HG03064 (cell line): ENCODE results near the gene RANGRF.
"Not testable (repeated sequence)": the region's sequence is repeated elsewhere in the genome, so short reads cannot be mapped to it uniquely, and the experiment has no call there.

Experiments used
- ATAC-seq: cut with Tn5 transposase; IDR thresholded peaks from one replicate; pipeline ENCODE4 v1.9.1; 2021; ENCODE audit warnings: low read depth; ENCODE audit not compliant: unreplicated experiment

The RANGRF gene, protein sequence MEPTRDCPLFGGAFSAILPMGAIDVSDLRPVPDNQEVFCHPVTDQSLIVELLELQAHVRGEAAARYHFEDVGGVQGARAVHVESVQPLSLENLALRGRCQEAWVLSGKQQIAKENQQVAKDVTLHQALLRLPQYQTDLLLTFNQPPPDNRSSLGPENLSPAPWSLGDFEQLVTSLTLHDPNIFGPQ

GRCh38 chr17:8288336-8289102, at the start of gene RANGRF:
RANGRF (plus strand) TSS chr17:8288670; CDS start chr17:8288789, 119 bp downstream.
- peak; percentile 75 for ATAC-seq

DNA sequence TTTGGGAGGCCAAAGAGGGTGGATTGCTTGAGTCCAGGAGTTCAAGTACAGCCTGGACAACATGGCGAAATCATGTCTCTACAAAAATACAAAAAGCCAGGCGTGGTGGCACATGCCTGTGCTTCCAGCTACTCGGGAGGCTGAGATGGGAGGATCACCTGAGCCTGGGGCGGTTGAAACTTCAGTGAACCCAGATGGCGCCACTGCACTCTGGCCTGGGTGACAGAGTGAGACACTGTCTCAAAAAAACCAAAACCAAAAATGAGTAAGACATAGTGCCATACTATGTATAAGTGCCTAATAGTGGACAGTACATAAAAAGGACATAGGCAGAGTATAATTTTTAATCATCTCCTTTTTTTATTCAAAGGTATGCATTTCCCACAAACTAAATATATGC, 44.6 kb upstream of the RANGRF start:
- no peak for ATAC-seq

GRCh38 chr17:8244768-8245167, 43.7 kb upstream of the RANGRF start:
- no peak for ATAC-seq

GRCh38 chr17:8248751-8249607, 39.5 kb upstream of the RANGRF start, which contains the start of gene PFAS:
PFAS (plus strand) TSS chr17:8249289; CDS start chr17:8253938, 4,649 bp downstream.
- ATAC-seq = no peak

DNA sequence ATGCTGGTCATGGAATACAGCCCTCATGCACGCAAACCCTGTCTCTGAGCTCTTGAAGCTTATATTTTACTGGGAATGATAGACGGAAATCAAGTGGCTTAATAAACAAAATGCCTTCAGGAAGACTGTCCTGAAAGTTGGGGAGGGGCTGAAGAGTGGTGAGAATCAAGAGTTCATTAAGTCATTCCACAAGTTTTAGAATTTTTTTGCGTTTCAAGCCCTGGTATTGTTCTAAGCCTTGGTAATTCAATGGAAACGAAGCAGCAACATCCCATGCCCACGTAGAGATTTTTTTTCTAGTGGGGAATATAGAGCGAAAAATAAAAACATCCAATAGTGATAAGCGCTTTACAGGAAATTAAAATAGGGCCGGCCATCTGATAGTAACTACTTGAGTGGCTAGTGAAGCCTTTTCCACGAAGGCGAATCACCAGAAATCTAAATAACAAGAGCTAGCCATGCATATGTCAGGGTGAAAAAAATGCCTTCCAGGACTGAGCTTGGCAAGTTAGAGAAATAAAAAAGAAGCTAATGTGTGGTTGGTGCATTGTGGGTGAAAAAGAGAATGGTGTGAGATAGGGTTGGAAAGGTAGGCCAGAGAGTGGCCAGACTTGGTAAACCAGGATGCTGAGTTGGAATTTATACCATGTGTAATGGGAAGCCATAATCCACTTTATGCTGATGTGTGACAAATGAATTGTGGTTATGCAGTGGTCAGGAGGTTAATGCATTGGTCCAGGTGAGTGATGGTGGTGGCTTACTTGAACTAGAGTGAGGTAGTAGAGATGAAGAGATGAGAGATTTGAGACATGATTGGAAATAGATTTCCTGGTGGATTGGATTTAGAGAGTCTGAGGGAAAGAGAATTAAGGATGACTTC, 38.6 kb upstream of the RANGRF start:
- ATAC-seq = no peak

- not testable (repeated sequence) for ATAC-seq
Observed at GRCh38 chr17:8251411-8251810, 37.1 kb upstream of the RANGRF start.

- ATAC-seq = no peak
Observed at GRCh38 chr17:8253801-8254200, 34.7 kb upstream of the RANGRF start.

DNA sequence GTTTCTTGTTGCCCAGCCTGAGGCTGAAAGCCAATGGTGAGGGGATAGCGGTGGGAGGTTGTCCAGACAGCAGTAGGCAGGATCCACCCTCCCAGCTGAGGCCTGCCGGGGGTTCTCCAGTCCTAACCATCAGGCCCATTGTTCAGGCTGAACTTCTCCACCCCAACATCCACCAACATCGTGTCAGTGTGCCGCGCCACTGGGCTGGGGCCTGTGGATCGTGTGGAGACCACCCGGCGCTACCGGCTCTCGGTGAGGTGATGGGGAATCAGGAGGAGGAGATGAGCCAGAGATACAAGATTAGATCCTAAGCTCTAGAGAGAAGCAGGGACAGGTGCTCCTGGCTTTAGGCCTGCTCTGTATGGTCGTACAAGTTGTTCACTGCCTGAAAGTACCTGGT, 33.6 kb upstream of the RANGRF start:
- no peak for ATAC-seq

DNA sequence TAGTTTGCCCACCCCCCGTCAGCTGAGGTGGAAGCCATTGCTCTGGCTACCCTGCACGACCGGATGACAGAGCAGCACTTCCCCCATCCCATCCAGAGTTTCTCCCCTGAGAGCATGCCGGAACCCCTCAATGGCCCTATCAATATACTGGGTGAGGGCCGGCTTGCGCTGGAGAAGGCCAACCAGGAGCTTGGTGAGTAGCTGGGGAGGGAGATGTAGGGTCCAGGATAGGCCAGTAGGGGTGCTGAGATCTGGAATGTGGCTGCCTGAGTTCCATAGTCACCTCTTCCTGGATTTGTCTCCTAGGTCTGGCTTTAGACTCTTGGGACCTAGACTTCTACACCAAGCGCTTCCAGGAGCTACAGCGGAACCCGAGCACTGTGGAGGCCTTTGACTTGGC, 33.0 kb upstream of the RANGRF start:
- no peak for ATAC-seq

- no peak for ATAC-seq
Observed at GRCh38 chr17:8256291-8256690, 32.2 kb upstream of the RANGRF start.

- no peak for ATAC-seq
Observed at GRCh38 chr17:8256691-8257090, 31.8 kb upstream of the RANGRF start.

- no peak for ATAC-seq
Observed at GRCh38 chr17:8257801-8258200, 30.7 kb upstream of the RANGRF start.

GRCh38 chr17:8264320-8264719, 24.1 kb upstream of the RANGRF start:
- no peak for ATAC-seq

- ATAC-seq = no peak
Observed at GRCh38 chr17:8264836-8265542, 23.5 kb upstream of the RANGRF start.

- no peak for ATAC-seq
Observed at GRCh38 chr17:8266648-8267479, 21.6 kb upstream of the RANGRF start.

DNA sequence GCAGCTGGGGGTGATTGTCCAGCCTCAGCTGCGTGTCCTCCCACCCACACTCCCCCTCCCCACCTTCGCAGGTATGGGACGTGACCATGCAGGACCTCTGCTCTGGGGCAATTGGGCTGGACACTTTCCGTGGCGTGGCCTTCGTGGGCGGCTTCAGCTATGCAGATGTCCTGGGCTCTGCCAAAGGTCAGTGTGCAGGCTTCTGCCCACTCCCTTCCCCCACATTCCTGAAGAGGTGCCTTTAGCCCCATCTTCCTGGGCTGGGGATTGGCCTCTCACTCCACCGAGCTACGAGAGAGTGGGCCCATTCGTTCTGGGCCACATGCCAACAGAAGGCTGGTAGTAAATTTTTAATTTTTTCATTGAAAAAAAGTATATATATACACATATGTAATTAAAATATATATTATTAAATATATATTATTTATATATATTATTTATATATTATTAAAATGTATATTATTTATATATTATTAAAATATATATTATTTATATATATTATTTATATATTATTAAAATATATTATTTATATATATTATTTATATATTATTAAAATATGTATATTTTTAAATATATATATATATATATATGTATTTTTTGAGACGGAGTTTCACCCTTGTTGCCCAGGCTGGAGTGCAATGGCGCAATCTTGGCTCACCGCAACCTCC, 20.9 kb upstream of the RANGRF start:
- no peak for ATAC-seq

GRCh38 chr17:8268550-8269298, 19.7 kb upstream of the RANGRF start:
- ATAC-seq = no peak

- no peak for ATAC-seq
Observed at GRCh38 chr17:8272421-8272820, 16.0 kb upstream of the RANGRF start.
